Panc1 (cell line): ENCODE results near the gene TMED7. TPM values are rescaled to one million over a fixed set of nuclear protein-coding genes. Genes with fewer than 3 reads are reported as not detected.

Experiments
- ATAC-seq: fragments of 200-7000 bp; cut with Tn5 transposase; 2 replicates; pipeline ENCODE4 v1.9.1; 2020; ENCODE audit warnings: mild to moderate bottlenecking, moderate library complexity
- BruUV-seq: library from RNA; stranded (reverse); fragments of 400-500 nt; replicated peaks from 2 replicates; lab custom pipeline; 2021; lab: Mats Ljungman, UMichigan
- CTCF ChIA-PET: fragments of 300-600 bp; sonication (Branson Sonifier 250); formaldehyde crosslinking; loops from one replicate; lab custom pipeline; 2022; ENCODE audit warnings: antibody characterized with exemption; lab: Charles Lee
- POLR2A ChIA-PET: fragments of 300-600 bp; sonication (Branson Sonifier 250); formaldehyde crosslinking; loops from one replicate; lab custom pipeline; 2022; ENCODE audit warnings: antibody characterized with exemption; lab: Charles Lee
- DNase-seq: peaks from one replicate; pipeline ENCODE4 v3.0.0-alpha.2; 2010; ENCODE audit warnings: low read depth, low spot score
- H3K27ac ChIP-seq: 2 replicates; pipeline ENCODE4 v1.5.1; 2011; ENCODE audit warnings: mild to moderate bottlenecking, low read length, inconsistent platforms
- H3K27me3 ChIP-seq: fragments of 200-500 bp; sonication (Bioruptor generic); 2 replicates; pipeline ENCODE4 v1.6.0; 2014; ENCODE audit warnings: low read length, inconsistent platforms; ENCODE audit not compliant: control insufficient read depth, insufficient read depth
- H3K36me3 ChIP-seq: fragments of 200-500 bp; sonication (Bioruptor generic); 2 replicates; pipeline ENCODE4 v1.5.1; 2014; ENCODE audit warnings: inconsistent platforms, mild to moderate bottlenecking, low read length, moderate library complexity; ENCODE audit not compliant: control insufficient read depth, insufficient read depth
- H3K4me1 ChIP-seq: 2 replicates; pipeline ENCODE4 v1.5.1; 2011; ENCODE audit warnings: inconsistent platforms, mild to moderate bottlenecking, low read length, moderate library complexity; ENCODE audit not compliant: control insufficient read depth, insufficient read depth
- H3K4me3 ChIP-seq, 2 experiments: 2 replicates each; pipeline ENCODE4 v1.5.1; 2011 to 2012; ENCODE audit warnings: low read depth in 2 of 2, low read length in 2 of 2, mild to moderate bottlenecking in 2 of 2, inconsistent platforms in 1 of 2, moderate library complexity in 1 of 2
- H3K9me3 ChIP-seq: fragments of 200-500 bp; sonication (Bioruptor generic); 2 replicates; pipeline ENCODE4 v1.5.1; 2014; ENCODE audit warnings: low read depth, mild to moderate bottlenecking, inconsistent platforms, low read length, moderate library complexity; ENCODE audit not compliant: control insufficient read depth, insufficient read depth
- POLR2AphosphoS5 ChIP-seq: IDR thresholded peaks from 2 replicates; pipeline ENCODE4 v1.6.1; 2012; ENCODE audit warnings: mild to moderate bottlenecking, low read depth, low read length, moderate library complexity
- REST ChIP-seq, 2 experiments: IDR thresholded peaks; 2 replicates each; pipeline ENCODE4 v1.6.1; 2011 to 2012; ENCODE audit warnings: low read depth in 2 of 2, control low read depth in 1 of 2, low read length in 1 of 2, mild to moderate bottlenecking in 1 of 2, moderate library complexity in 1 of 2; ENCODE audit not compliant: insufficient read depth in 1 of 2
- SIN3A ChIP-seq: IDR thresholded peaks from 2 replicates; pipeline ENCODE4 v1.6.1; 2012; ENCODE audit warnings: low read depth, mild to moderate bottlenecking, low read length, moderate library complexity, borderline replicate concordance; ENCODE audit not compliant: insufficient read depth
- TCF7L2 ChIP-seq: IDR thresholded peaks from 2 replicates; pipeline ENCODE4 v1.6.1; 2011; ENCODE audit warnings: mild to moderate bottlenecking, low read depth, low read length, inconsistent platforms
- in situ Hi-C: cut with HindIII; loops from 2 replicates; pipeline ENCODE4 v1.10.0; 2016; ENCODE audit warnings: low sequenced_read_pairs, low pct_unique_long_range_greater_than_20kb
- intact Hi-C: fragments of 100-400 bp; cut with micrococcal nuclease; formaldehyde crosslinking; loops from one replicate; pipeline ENCODE4 v1.10.0; 2022; ENCODE audit not compliant: unreplicated experiment
- total RNA-seq: library from RNA; stranded (reverse); gene quantifications from one replicate; pipeline ENCODE4 v1.2.1, GENCODE V29; 2021; ENCODE audit not compliant: unreplicated experiment
- TF ChIP-seq, protein P1 (sequence below): fragments of 450-650 bp; IDR thresholded peaks from 2 replicates; pipeline ENCODE4 v1.5.1; 2017; ENCODE audit warnings: mild to moderate bottlenecking

Gene TMED7
- total RNA-seq, 1 experiment from 2014 or later = 113 TPM

DNA sequence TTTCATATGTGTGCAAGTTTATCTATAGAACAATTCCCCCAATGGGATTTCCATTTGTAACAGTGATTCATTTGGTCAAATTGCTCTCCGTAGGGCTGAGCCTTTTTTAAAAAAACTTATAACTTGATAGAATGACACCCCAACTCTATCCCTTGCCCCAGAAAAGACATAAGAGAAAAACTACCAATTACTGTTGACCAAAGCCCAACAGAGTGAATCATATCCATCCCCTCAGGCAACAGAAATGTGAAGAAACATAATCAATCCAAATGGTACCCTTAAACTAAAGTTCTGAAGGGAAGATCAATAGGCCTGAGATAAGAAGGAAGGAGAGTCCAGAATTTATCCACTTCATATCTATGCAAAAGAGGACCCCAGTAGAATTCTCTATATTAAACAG, 41.3 kb downstream of the TMED7 start:
- no peak for ATAC-seq
- ChIA-PET CTCF (no interaction called here), POLR2A (interaction anchor here (0.5 kb wide), 1 partner anchor 277 kb away, joined by 3 read pairs; no protein-coding TSS in a partner anchor)
- no peak overlapping the region for H3K27ac ChIP-seq
- DNase-seq = no peak
- no peaks in the 10 kb centered on the region for H3K9me3 ChIP-seq
- H3K4me1 ChIP-seq = no peaks in the 10 kb centered on the region
- no peak overlapping the region for H3K4me3 ChIP-seq
- TF ChIP-seq SIN3A (no peak), POLR2AphosphoS5 (no peak)
- intact Hi-C loops (no loop called here), in situ Hi-C loops (no loop called here)
- H3K27me3 ChIP-seq = no peaks in the 10 kb centered on the region
- BruUV-seq = no TSS peak
- no peaks in the 10 kb centered on the region for H3K36me3 ChIP-seq

GRCh38 chr5:115583474-115583873, 42.4 kb downstream of the TMED7 start:
- Histone ChIP-seq H3K36me3 (no peaks in the 10 kb centered on the region), H3K27me3 (no peaks in the 10 kb centered on the region), H3K4me1 (no peaks in the 10 kb centered on the region), H3K4me3 (no peak overlapping the region), H3K9me3 (no peaks in the 10 kb centered on the region), H3K27ac (no peak overlapping the region)
- intact Hi-C loops = no loop called here
- BruUV-seq = no TSS peak
- TF ChIP-seq TCF7L2 = no peak
- TF ChIP-seq SIN3A = no peak
- no peak for TF ChIP-seq REST (IDR thresholded peaks at IDR 0.05; ENCODE audit: insufficient read depth in 1 of 2, low read depth in 2 of 2, low read length in 1 of 2)
- CTCF ChIA-PET = no interaction called here
- in situ Hi-C loops = no loop called here
- DNase-seq = no peak
- no peak for ATAC-seq
- POLR2A ChIA-PET = no interaction called here

DNA sequence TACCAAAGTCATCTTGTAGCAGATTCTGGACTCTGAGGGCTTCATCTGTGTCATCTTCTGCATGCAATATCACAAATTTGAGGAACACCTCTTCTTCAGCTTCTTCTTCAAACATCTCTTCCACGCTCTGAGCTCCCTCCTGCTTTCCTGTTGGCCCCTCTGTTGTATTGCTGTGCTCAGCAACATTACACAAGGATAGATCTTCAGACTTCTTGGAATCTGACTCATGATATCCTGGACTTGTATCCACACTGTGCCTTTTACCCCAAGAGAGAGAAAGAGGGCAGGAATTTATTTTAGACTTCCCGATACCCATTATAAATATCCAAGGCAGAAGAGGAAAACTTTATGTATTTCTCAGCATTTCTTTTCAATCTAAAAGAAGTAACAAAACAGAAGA, 44.9 kb downstream of the TMED7 start:
- DNase-seq (no peak), ATAC-seq (no peak)
- no TSS peak for BruUV-seq
- intact Hi-C loops = no loop called here
- CTCF ChIA-PET = no interaction called here
- Histone ChIP-seq H3K27me3 (no peaks in the 10 kb centered on the region), H3K27ac (no peak overlapping the region), H3K4me3 (no peak overlapping the region), H3K36me3 (no peaks in the 10 kb centered on the region), H3K9me3 (no peaks in the 10 kb centered on the region), H3K4me1 (no peaks in the 10 kb centered on the region)
- POLR2A ChIA-PET = no interaction called here
- in situ Hi-C loops = no loop called here
- TF ChIP-seq, protein P1, sequence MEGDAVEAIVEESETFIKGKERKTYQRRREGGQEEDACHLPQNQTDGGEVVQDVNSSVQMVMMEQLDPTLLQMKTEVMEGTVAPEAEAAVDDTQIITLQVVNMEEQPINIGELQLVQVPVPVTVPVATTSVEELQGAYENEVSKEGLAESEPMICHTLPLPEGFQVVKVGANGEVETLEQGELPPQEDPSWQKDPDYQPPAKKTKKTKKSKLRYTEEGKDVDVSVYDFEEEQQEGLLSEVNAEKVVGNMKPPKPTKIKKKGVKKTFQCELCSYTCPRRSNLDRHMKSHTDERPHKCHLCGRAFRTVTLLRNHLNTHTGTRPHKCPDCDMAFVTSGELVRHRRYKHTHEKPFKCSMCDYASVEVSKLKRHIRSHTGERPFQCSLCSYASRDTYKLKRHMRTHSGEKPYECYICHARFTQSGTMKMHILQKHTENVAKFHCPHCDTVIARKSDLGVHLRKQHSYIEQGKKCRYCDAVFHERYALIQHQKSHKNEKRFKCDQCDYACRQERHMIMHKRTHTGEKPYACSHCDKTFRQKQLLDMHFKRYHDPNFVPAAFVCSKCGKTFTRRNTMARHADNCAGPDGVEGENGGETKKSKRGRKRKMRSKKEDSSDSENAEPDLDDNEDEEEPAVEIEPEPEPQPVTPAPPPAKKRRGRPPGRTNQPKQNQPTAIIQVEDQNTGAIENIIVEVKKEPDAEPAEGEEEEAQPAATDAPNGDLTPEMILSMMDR = no peak
- no peak for TF ChIP-seq POLR2AphosphoS5
